ENCODE data around the gene POLR1H. TPM values are rescaled to one million over a fixed set of nuclear protein-coding genes. Genes with fewer than 3 reads are reported as not detected.

The POLR1H gene
- total RNA-seq, 1 experiment from 2014 or later: 85.1 TPM

DNA sequence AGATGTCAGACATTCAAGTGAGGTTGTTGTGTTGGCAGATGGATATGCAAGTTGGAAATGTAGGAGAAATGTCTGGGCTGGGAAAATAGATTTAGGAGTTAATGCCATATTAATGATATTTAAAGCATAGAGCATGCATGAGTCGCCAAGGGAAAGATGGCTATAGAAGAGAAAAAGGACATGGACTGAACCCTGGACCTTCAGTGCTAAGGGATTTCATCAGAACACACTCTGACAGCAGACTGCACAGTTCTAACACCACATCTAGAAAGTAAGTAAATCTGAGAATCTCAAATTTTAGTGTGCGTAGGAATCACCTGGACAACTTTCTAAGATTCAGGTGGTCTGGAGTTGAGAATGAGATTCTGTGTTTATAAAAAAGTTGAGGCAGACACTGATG is 17.3 kb upstream of the POLR1H start:
- Histone ChIP-seq H3K27ac (ENCODE audit: low read length) (no peak overlapping the region), H3K4me2 (ENCODE audit: low read depth, low read length, poor library complexity, severe bottlenecking) (no peak overlapping the region), H3K4me1 (ENCODE audit: low read length) (no peaks in the 10 kb centered on the region), H4K20me1 (ENCODE audit: insufficient read depth, low read depth, low read length) (no peaks in the 10 kb centered on the region), H3K27me3 (ENCODE audit: low read length) (no peaks in the 10 kb centered on the region), H3K9me3 (ENCODE audit: low read length) (no peaks in the 10 kb centered on the region), H3K9ac (ENCODE audit: low read length) (no peak overlapping the region), H3K79me2 (ENCODE audit: low read length) (peaks cover 23% of the 10 kb centered on the region), H2AFZ (ENCODE audit: low read length) (no peak overlapping the region), H3K9me2 (replicated peaks; ENCODE audit: insufficient read depth, low read length) (no peaks in the 10 kb centered on the region), H3K36me3 (ENCODE audit: insufficient read depth, low read length) (no peaks in the 10 kb centered on the region), H3K4me3 (ENCODE audit: low read length) (no peak overlapping the region)
- peak; percentile 6 for DNase-seq

DNA sequence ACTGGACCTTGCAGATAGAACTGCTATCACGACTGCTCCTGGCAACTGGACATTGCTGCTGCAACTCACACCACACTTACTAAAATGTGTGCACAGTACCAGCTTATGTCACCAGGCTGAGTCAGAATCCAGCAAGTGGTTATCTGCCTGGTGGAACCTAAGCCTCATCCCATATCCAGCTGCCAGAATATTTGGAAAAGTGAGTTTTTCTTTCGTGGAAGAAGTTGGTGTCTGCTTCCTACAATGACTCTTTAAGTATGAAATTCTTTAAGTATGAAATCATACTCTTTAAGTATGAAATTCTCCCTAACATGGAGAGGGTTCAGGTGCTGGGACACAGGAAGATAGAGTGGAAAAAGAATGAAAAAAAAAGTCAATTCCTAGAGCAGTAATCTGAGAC is 16.4 kb upstream of the POLR1H start:
- H3K9me3 ChIP-seq (ENCODE audit: low read length): no peaks in the 10 kb centered on the region
- no peak overlapping the region for H3K27ac ChIP-seq (ENCODE audit: low read length)
- no peaks in the 10 kb centered on the region for H3K9me2 ChIP-seq (replicated peaks; ENCODE audit: insufficient read depth, low read length)
- H3K4me2 ChIP-seq (ENCODE audit: low read depth, low read length, poor library complexity, severe bottlenecking): no peak overlapping the region
- H3K4me1 ChIP-seq (ENCODE audit: low read length): no peaks in the 10 kb centered on the region
- H3K4me3 ChIP-seq (ENCODE audit: low read length): no peak overlapping the region
- DNase-seq: no peak
- H2AFZ ChIP-seq (ENCODE audit: low read length): no peak overlapping the region
- no peak overlapping the region for H3K9ac ChIP-seq (ENCODE audit: low read length)
- no peaks in the 10 kb centered on the region for H3K27me3 ChIP-seq (ENCODE audit: low read length)
- peaks cover 23% of the 10 kb centered on the region for H3K79me2 ChIP-seq (ENCODE audit: low read length)
- H4K20me1 ChIP-seq (ENCODE audit: insufficient read depth, low read depth, low read length): no peaks in the 10 kb centered on the region
- no peaks in the 10 kb centered on the region for H3K36me3 ChIP-seq (ENCODE audit: insufficient read depth, low read length)

DNA sequence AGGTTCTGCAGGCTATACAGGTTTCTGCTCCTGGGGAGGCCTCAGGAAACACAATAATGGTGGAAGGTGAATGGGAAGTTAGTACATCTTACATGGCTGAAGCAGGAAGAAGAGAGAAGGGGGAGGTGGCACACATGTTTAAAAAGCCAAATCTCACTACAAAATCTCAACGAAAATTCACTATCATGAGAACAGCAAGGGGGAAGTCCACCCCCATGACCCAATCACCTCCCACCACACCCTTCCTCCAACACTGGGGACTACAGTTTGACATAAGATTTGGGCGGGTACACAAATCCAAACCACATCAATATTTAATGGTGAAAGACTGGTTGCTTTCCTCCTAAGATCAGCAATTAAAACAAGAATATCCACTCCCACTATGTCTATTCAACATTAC is 13.8 kb upstream of the POLR1H start:
- Histone ChIP-seq H4K20me1 (ENCODE audit: insufficient read depth, low read depth, low read length) (no peaks in the 10 kb centered on the region), H3K4me1 (ENCODE audit: low read length) (no peaks in the 10 kb centered on the region), H3K36me3 (ENCODE audit: insufficient read depth, low read length) (no peaks in the 10 kb centered on the region), H3K9me2 (replicated peaks; ENCODE audit: insufficient read depth, low read length) (no peaks in the 10 kb centered on the region), H3K9me3 (ENCODE audit: low read length) (no peaks in the 10 kb centered on the region), H3K27ac (ENCODE audit: low read length) (no peak overlapping the region), H3K27me3 (ENCODE audit: low read length) (no peaks in the 10 kb centered on the region), H3K79me2 (ENCODE audit: low read length) (peaks cover 32% of the 10 kb centered on the region), H3K4me2 (ENCODE audit: low read depth, low read length, poor library complexity, severe bottlenecking) (no peak overlapping the region), H2AFZ (ENCODE audit: low read length) (no peak overlapping the region), H3K9ac (ENCODE audit: low read length) (no peak overlapping the region), H3K4me3 (ENCODE audit: low read length) (no peak overlapping the region)
- no peak for DNase-seq

DNA sequence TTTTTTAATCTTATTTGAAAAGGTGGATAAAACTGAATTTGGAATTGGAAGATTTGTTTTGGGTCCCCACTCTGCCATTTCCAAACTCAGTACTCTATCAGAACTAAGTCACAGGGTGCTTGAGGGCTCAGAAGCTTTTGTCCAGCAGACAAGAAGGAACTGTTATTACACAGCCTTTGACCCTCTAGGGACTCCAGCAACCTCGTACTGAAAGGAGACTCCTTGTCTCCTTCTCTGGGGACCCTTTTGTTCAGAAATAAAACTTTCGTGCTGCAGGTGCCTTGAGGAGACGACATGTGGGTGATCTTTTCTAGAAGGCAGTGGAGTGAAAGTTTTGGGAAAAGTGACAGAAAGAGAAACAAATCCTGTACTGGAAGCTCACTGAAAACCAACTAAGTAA is 7.4 kb upstream of the POLR1H start:
- no peaks in the 10 kb centered on the region for H3K27me3 ChIP-seq (ENCODE audit: low read length)
- peaks cover 40% of the 10 kb centered on the region for H3K79me2 ChIP-seq (ENCODE audit: low read length)
- H3K27ac ChIP-seq (ENCODE audit: low read length): peak overlapping the region; percentile 33; the same call in 1 of the 2 replicates
- H3K4me2 ChIP-seq (ENCODE audit: low read depth, low read length, poor library complexity, severe bottlenecking): peak overlapping the region; percentile 61
- H3K9me3 ChIP-seq (ENCODE audit: low read length): no peaks in the 10 kb centered on the region
- H3K9ac ChIP-seq (ENCODE audit: low read length): peak overlapping the region; percentile 40
- peak overlapping the region; percentile 29; the same call in 1 of the 2 replicates for H3K4me3 ChIP-seq (ENCODE audit: low read length)
- H3K9me2 ChIP-seq (replicated peaks; ENCODE audit: insufficient read depth, low read length): no peaks in the 10 kb centered on the region
- H3K4me1 ChIP-seq (ENCODE audit: low read length): peaks cover 30% of the 10 kb centered on the region
- H4K20me1 ChIP-seq (ENCODE audit: insufficient read depth, low read depth, low read length): no peaks in the 10 kb centered on the region
- peaks cover 16% of the 10 kb centered on the region; the same call in 1 of the 2 replicates for H3K36me3 ChIP-seq (ENCODE audit: insufficient read depth, low read length)
- DNase-seq: peak; percentile 54
- H2AFZ ChIP-seq (ENCODE audit: low read length): no peak overlapping the region

DNA sequence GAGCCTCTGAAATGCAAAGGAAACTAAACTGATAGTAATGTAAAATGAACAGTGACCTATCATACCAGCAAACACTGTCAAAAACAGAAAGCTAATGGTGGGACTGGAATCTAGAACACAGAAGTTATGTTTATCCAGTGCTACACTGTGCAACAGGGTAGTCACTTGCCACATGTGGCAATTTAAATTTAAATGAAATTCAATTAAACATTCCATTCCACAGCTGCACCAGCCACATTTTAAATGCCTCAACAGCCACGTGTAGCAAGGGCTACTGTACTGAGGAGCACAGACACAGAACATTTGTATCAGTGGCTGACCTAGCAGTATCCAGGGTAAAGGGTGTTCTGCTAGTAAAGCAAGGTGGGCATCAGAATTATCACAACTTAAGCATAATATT is 5.6 kb upstream of the POLR1H start:
- Histone ChIP-seq H3K27me3 (ENCODE audit: low read length) (no peaks in the 10 kb centered on the region), H3K9me3 (ENCODE audit: low read length) (no peaks in the 10 kb centered on the region), H3K27ac (ENCODE audit: low read length) (no peak overlapping the region), H3K36me3 (ENCODE audit: insufficient read depth, low read length) (peaks cover 16% of the 10 kb centered on the region; the same call in 1 of the 2 replicates), H3K9me2 (replicated peaks; ENCODE audit: insufficient read depth, low read length) (no peaks in the 10 kb centered on the region), H3K4me1 (ENCODE audit: low read length) (peaks cover 44% of the 10 kb centered on the region), H4K20me1 (ENCODE audit: insufficient read depth, low read depth, low read length) (no peaks in the 10 kb centered on the region), H3K9ac (ENCODE audit: low read length) (no peak overlapping the region), H2AFZ (ENCODE audit: low read length) (no peak overlapping the region), H3K79me2 (ENCODE audit: low read length) (peaks cover 58% of the 10 kb centered on the region), H3K4me3 (ENCODE audit: low read length) (no peak overlapping the region), H3K4me2 (ENCODE audit: low read depth, low read length, poor library complexity, severe bottlenecking) (no peak overlapping the region)
- no peak for DNase-seq

DNA sequence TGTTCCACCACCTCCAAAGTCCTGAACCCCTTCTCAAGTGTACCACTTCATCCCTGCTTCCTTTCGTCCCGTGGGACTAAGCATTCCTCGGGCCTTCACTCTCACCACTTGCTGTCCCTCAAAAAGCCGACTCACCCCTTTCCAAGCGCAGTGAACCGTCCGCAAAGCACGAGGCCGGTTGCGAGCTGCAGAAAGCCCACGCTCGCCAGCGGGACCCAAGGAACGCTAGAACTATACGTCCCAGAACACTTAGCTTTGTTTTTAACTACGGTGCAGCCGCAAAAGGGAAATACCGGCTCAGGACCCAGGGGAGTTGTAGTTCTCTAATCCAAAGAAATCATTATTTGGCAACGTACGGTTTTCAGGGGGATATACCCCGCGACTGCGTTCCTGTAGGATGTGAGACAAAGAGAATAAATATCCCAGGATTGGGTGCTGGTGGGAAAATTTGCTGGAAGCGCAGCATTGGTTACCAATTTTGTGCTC is 416 bp upstream of the POLR1H start:
- peaks cover 53% of the 10 kb centered on the region for H3K4me1 ChIP-seq (ENCODE audit: low read length)
- DNase-seq: peak; percentile 82
- H3K79me2 ChIP-seq (ENCODE audit: low read length): peaks cover 57% of the 10 kb centered on the region

DNA sequence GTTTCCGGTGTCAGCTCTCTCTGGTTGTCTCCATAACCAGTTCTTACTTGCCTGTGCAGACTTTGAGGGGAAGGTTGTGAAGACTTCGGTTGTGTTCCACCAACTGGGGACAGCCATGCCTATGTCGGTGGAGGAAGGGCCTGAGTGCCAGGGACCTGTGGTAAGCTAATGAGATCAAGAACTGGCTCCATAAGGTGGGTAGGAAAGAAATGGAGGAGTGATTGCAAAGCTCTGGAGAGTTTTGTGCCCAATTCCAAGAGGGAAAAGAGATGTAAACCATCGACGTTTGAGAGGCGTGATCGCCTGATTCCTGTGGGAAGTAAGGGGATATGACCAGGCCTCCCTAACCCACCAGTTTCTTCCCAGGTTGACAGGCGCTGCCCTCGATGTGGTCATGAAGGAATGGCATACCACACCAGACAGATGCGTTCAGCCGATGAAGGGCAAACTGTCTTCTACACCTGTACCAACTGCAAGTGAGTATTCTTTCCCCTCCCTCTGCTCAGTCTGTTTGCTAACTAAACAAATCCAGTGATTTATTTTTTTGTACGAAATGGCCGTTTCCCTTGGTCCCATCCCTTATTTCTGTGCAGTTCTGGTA is 893 bp downstream of the POLR1H start:
- H3K27ac ChIP-seq (ENCODE audit: low read length): peak overlapping the region; percentile 61
- no peaks in the 10 kb centered on the region for H3K9me2 ChIP-seq (replicated peaks; ENCODE audit: insufficient read depth, low read length)
- no peaks in the 10 kb centered on the region for H3K27me3 ChIP-seq (ENCODE audit: low read length)
- no peaks in the 10 kb centered on the region for H3K9me3 ChIP-seq (ENCODE audit: low read length)
- H2AFZ ChIP-seq (ENCODE audit: low read length): no peak overlapping the region; the same call in 1 of the 2 replicates
- no peaks in the 10 kb centered on the region for H4K20me1 ChIP-seq (ENCODE audit: insufficient read depth, low read depth, low read length)
- peak overlapping the region; percentile 93 for H3K4me2 ChIP-seq (ENCODE audit: low read depth, low read length, poor library complexity, severe bottlenecking)
- DNase-seq: no peak
- H3K36me3 ChIP-seq (ENCODE audit: insufficient read depth, low read length): peaks cover 17% of the 10 kb centered on the region; the same call in 1 of the 2 replicates
- H3K9ac ChIP-seq (ENCODE audit: low read length): peak overlapping the region; percentile 85
- peaks cover 55% of the 10 kb centered on the region for H3K79me2 ChIP-seq (ENCODE audit: low read length)
- H3K4me1 ChIP-seq (ENCODE audit: low read length): peaks cover 54% of the 10 kb centered on the region
- H3K4me3 ChIP-seq (ENCODE audit: low read length): peak overlapping the region; percentile 98

More for the DNA sequence above, 416 bp upstream of the POLR1H start:
- Histone ChIP-seq H3K4me2 (ENCODE audit: low read depth, low read length, poor library complexity, severe bottlenecking) (peak overlapping the region; percentile 93), H3K36me3 (ENCODE audit: insufficient read depth, low read length) (peaks cover 22% of the 10 kb centered on the region; the same call in 1 of the 2 replicates), H2AFZ (ENCODE audit: low read length) (peak overlapping the region; percentile 60; the same call in 1 of the 2 replicates), H3K9me3 (ENCODE audit: low read length) (no peaks in the 10 kb centered on the region), H3K9ac (ENCODE audit: low read length) (peak overlapping the region; percentile 85), H3K27me3 (ENCODE audit: low read length) (no peaks in the 10 kb centered on the region), H3K27ac (ENCODE audit: low read length) (peak overlapping the region; percentile 61), H3K4me3 (ENCODE audit: low read length) (peak overlapping the region; percentile 98), H4K20me1 (ENCODE audit: insufficient read depth, low read depth, low read length) (no peaks in the 10 kb centered on the region), H3K9me2 (replicated peaks; ENCODE audit: insufficient read depth, low read length) (no peaks in the 10 kb centered on the region)

DNA sequence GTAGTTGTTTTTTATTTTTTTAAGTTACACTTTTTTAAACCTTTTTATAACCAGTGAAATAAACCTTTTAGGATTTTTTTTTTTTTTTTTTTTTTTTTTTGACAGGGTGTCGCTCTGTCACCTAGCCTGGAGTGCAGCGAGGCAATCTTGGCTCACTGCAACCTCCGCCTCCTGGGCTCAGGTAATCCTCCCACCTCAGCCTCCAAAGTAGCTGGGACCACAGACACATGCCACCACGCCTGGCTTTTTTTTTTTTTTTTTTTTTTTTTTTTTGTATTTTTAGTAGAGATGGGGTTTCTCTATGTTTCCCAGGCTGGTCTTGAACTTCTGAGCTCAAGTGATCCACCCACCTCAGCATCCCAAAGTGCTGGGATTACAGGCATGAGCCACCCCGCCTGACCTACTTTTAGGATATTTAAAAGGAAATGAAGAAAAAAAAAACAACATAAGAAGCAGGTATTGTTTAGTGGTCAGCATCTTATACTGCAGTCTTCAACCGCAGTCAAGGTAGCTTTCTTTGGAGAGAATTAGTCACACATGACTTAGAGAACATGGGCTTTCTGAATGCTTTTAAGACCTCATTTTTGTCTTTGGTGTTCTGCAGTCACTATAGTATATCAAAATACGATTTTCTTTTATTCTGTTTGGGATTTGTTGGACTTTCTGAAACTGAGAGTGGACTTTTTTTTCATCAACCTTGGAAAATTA is 1.6 kb downstream of the POLR1H start:
- H3K4me3 ChIP-seq (ENCODE audit: low read length): peak overlapping the region; percentile 98
- no peaks in the 10 kb centered on the region for H3K27me3 ChIP-seq (ENCODE audit: low read length)
- H2AFZ ChIP-seq (ENCODE audit: low read length): no peak overlapping the region
- peak overlapping the region; percentile 85 for H3K9ac ChIP-seq (ENCODE audit: low read length)
- H4K20me1 ChIP-seq (ENCODE audit: insufficient read depth, low read depth, low read length): no peaks in the 10 kb centered on the region
- H3K4me2 ChIP-seq (ENCODE audit: low read depth, low read length, poor library complexity, severe bottlenecking): peak overlapping the region; percentile 93
- H3K36me3 ChIP-seq (ENCODE audit: insufficient read depth, low read length): peaks cover 14% of the 10 kb centered on the region; the same call in 1 of the 2 replicates
- H3K79me2 ChIP-seq (ENCODE audit: low read length): peaks cover 59% of the 10 kb centered on the region
- no peaks in the 10 kb centered on the region for H3K9me3 ChIP-seq (ENCODE audit: low read length)
- no peak for DNase-seq
- H3K4me1 ChIP-seq (ENCODE audit: low read length): peaks cover 54% of the 10 kb centered on the region
- no peaks in the 10 kb centered on the region for H3K9me2 ChIP-seq (replicated peaks; ENCODE audit: insufficient read depth, low read length)
- no peak overlapping the region for H3K27ac ChIP-seq (ENCODE audit: low read length)
